HT1080 (cell line): ENCODE results near the gene PRKG1. TPM values are rescaled to one million over a fixed set of nuclear protein-coding genes. Genes with fewer than 3 reads are reported as not detected.

Source experiments
- DNase-seq: peaks from one replicate; pipeline ENCODE4 v3.0.0-alpha.2; 2015; ENCODE audit warnings: low read depth
- total RNA-seq: library from RNA; depleted of rRNA; stranded (reverse); fragments of >200 nt; shearing (Covaris generic); gene quantifications from 2 replicates; pipeline ENCODE4 v1.2.3, GENCODE V29; 2014

PRKG1 gene
- total RNA-seq, 1 experiment from 2014 or later = 3.9 TPM

DNA sequence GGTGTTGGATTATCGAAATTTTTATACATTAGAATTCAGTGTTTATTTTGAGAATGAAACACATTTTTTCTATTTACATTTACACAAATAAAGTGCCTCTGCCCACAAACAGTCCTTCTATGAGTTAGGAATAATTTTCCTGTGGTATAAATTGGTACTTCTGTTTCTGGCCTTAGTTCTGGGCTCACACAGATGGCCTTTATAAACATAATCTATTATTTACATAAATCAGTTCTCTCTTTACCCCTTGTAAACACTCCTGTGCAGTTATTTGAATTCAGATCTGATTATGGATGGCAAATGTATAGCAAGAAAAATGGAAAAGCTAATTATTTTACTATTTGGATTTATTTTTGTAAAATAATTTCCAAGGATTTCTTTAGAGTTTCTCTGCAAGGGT is 143.2 kb downstream of the PRKG1 start:
- no peak for DNase-seq

DNA sequence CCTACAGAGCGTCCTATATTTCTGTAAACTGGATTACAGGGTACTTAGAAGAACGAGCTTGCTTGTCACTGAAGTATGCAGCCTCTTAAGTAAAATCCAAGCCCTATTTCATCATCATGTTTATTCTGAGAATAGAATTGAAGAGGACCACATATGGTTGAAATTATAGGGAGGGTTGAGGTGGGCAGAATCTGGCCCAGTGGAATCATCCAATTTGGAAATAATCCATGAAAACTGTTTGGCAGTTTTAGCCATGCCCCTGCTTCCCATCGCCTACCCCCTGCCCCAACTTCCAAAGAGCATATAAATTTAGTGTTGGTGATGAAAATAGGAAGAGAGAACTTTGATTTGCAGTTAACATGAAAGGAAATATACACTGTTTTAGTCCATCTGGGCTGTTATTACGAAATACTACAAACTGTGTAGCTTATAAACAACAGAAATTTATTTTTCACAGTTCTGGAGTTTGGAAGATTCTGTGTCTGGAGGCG is 150.4 kb downstream of the PRKG1 start:
- no peak for DNase-seq

DNA sequence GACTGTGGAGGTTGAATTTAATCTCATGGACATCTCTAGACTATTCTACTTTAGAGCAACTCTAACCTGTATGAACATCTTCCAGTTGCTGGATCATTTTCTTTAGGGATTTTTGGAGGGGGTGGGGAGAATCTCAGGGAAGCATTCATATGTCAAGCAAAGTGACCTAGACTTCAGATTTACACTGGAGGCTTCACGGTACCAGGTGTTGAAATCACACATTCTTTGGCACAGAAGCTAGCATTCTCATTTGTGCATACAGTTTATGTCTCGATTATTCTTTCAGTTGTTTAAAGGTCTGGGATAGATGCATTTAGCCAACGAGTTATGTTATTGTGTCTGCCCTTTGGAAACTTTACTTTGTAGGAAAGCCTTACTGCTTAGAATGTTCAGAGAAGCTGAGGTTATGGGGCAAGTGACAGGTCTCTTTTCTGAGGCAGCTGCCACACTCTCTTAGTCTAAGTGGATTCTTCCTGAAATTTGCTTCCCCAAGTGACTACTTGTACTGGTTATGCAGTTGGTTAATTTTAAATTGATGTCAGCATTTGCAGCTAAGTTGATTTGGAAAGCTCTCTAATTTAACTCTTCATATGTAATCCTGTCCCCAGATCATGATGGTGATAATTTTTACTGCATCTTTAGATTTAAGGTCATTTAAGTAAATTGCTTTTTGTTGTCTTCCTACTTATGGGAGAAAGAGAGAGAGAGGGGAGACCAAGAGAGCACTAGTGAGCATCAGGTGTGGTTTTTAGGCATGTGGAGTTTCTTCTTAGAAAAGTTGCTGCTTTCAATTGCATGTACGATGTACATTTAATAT is 153.8 kb downstream of the PRKG1 start:
- DNase-seq = no peak

DNA sequence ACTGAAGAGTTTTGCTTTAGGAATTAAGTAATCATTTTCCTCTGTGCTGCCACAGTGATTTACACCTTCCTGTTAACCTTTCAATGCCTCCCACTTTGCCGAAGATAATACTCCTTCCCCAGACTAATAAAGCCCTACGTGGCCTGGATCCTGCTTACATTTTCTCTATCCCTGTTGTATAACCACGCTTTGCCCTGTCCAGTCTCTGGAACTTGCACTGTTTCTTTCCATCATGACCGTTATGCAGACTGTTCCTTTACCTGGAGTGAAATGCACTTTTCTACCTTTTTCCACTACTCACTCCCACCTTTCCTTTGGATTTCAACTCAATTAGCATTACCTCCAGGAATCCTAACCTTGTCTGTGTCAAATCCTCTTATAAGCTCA is 154.4 kb downstream of the PRKG1 start:
- DNase-seq = no peak

DNA sequence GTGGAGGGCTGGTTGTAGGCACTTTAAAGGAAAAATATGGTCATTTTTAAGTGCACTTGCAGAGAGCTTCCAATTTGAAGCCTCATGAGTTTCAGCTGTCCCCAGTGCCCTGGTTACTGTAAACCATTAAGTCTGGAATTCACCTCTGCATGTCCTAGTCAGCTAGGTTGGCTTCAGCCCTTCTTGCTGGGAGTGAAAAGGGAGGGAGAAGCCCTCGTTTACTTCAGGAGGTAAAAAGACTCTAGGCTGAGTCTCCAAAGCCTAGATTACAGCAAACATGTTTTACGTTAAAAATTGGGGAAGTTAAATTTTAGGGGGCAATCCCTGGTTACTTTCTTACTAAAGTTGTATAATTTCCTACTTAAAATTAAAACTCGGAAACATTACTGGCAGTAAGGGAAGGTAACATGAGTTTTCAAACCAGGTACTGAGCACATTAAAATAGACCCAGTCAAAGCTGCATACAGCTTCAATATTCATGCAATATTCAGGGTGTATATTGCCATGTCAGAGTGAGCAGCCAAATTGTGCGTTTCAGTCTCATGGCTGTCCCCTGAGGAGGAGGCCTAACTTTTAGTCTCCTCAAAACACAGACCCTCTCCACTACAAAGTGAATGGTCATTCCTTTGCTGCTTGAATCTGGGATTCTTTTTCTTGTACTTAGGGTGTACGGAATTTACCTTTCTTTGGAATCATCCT is 156.7 kb downstream of the PRKG1 start:
- no peak for DNase-seq

DNA sequence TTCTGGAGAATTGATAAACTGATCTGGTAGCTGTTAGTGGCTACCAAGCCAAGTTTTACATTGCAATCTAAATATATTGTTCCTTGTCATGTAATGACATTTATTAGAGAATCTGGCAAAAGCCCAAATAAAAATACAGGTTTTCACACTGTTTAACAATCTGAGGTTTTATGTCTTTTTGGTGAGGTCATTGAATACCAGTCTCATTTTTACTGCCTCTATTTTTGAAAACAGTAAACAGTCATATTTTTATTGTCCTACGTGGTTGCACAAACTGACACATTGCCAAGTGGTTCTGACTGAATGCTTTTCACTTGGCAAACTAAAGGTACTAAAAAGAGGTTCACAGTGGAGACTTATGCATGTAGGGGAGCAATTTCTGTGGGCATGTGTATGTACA is 157.5 kb downstream of the PRKG1 start:
- no peak for DNase-seq

DNA sequence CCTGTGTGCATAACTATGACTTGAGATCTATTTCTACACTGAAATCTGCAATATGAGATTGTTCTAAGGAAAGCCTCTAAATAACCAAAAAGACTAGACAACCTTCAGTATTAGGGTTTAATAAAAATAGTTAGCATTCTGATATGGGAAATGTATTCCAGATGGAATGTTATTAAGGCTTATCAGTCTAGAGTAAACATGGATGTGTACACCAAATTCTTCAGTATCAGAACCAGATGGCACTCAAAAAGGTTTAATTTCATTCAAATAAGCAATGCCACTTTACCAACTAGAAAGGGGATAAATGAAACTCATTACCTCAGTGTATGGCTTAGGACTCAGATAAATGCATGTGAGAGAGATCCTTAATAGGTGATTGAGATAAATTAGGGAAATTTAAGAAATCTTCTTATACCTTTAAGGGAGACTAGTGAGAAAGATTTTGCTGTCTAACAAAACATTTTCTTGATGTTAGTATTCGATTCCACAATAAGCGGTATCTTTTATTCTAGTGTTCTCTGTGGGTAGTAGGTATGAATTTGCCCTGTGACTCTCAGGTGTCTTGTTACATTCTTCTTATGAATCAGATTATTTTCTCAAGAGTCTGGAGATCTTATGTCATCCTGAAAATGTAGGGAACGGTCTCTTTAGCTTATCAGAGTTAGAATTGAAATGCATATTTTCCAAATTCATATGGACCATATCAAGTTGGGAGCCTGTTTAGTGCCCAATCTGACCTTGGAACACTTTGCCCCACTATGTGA is 159.2 kb downstream of the PRKG1 start:
- no peak for DNase-seq

DNA sequence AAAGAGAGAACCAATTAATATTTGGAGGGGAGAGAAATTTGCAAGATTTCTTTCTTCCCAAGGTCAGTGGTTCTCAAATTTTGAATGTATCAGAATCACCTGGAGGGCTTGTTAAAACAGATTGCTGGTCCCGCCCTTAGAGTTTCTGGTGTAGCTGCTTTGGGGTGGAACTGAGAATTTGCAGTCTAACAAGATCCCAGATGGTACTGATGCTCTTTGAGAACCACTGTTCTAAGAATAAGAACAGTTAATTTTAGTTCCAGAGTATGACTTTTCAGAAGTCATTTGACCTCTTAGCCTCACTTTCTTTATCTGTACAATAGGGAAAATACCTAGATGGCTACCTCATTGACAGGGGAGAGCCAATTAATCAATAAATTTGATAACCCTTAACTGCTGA is 161.6 kb downstream of the PRKG1 start:
- DNase-seq = no peak

DNA sequence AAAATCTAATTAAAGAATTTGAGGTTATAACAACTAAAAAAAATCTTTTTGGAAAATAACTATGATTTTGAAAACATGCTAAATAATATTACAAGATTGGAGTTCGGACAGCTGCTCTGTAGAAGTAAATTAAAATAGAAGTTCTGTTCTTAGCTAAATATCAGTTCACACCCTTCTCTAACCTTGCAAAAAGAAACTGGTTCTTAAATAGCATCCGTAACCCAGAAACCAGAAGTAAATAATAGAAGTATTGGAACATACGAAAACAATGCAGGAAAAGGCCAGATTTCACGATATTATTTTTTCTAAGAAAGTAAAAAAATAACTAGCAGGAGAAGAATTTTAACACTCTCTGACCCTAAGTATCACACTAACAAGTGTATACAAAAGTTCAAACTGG is 164.7 kb downstream of the PRKG1 start:
- DNase-seq = no peak

DNA sequence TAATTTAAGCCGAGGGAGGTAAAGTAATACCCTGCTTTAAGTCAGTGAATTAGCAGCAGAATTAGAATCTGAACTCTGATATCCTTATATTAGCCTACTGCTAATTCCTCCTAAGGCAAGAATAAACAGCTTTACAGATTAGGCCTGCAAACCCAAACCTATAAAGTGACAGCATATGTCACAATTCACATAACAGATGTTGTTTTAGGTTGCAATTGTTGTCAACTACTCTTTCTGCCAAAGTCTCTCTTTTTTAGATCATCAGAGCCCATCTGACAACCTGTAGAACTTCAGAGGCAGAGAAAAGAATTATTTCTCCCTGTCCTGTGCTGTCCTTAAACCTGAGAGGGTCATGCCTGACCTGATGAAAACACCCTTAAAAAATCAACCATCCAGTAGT is 167.2 kb downstream of the PRKG1 start:
- no peak for DNase-seq

DNA sequence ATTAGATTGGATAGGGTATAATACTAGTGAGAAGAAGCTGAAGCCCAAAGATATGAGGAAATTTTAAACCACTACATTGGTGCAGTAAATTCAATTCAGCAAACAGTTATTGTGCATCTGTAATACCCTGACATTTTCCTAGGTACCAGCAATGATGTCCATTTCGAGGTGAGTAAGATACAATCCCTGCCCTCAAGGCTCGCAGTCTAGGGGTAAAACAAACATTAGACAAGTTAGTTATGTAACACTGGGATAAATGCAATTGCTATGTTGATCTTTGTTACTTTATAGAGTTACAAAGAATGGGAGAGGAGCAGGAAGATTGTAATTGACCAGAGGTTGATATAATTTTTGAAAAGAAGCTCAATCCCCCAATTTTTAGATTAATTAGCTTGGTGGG is 168.1 kb downstream of the PRKG1 start:
- no peak for DNase-seq

DNA sequence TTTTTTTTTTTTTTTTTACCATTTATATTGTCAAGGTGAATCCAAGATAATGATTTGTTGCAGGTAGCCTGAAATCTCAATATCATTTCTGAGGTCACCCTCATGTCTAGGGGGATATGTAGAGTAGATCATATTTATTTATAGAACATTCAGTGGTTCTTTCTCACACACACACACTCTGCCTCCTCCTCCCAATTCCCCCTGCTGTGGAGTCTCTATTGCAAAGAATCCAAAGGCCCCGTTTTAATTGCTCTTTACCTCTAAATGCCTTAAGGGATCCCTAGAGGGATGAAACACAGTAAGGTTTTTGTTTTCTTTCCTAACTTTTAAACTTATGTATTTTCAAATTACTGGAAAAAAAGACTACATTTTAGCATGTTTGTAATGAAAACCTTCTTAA is 170.0 kb downstream of the PRKG1 start:
- DNase-seq = no peak

DNA sequence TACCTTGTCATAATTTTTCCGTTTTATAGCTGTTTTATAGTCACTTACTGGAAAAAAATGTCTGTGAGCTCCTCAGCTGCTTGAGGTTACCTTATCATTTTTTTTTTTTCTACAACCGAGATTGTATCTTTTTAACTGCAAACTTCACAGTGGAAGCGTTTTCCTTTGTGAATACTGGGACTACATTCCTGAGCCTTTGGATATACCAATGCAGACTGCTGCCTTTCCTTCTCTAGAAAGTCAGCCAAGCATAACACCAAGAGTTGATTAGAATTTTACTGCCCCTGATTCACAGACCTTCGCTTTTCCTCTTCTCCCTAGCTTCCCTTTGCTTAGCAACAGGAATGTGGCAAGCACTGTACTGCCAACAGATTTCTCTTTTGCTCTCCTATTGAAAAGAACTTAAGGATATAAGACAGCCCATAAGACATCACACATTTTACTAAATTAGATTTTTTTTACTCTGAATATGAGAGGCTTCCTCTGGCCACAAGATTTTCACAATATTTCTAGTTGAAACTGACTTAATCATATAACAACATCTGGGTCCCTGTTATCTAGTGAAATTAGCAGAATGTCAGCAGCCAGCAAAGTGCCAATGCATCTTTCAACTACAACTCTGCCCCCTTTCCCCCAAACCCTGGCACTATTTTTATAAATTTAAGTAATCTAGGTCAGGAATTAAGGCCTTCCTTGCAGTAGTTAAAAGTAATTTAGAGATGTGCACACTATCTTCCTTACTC is 170.6 kb downstream of the PRKG1 start:
- peak; percentile 33 for DNase-seq

DNA sequence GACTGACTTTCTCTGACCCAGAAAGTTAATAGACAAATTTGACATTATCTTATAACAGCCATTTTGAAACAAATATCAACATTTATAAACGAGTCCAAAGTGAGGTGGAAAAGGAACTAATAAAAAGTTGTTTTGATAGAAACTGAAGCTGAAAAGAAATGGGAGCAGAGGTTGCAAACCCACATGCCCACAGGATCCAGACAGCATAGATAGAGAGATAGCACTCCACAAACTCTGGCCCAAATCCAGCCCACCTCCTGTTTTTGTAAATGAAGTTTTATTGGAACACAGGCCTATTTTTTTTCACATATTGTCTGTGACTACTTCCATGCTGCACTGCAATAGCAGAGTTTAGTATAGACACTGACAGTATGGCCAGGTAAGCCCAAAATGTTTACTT is 171.9 kb downstream of the PRKG1 start:
- no peak for DNase-seq

DNA sequence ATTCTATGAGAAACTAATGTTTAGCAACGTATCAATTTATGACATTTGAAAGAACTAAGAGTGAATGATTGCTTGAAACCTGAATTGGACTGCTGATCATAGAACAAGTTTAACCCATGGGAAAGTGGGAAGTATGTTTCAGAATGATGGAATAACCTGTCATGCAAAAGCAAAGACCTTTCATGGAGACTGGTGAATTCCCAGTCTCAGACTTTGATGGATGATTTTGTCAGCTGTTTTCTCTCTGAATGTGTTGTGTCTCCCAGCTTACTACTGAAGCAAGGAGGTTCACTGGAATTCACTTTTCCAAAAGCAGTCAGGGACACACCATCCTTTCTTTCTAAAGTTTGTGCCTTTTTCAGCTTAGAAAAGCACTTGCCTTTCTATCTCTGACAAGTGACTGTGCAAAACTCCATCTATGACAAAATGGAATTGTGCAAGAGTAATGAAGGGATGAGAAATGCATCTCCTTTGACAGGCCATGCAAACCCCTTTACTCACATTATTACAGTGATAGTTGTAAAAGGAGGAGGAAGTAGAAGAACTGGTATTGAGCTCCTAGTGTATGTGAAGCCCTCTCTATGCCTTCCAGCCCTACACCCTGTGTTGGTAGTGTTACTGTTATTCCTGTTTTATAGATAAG is 176.1 kb downstream of the PRKG1 start:
- no peak for DNase-seq

DNA sequence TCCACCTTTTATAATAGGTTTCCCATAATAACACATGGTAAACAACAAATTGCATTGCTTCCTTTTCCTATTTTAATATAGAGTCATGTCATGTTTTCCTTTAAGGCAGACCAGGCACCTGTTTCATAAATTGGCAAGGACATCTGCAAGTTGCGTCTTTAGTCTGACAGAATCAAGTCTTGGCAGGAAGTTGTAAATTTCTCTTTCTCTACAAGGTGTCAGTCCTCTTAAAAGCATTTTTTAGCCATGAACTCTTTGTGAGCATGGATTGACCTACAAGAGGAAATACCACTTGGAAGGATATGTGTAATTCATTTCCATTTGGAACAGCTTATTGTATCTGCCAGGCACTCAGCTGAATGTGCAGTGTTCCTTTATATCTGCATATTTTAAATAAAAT is 176.8 kb downstream of the PRKG1 start:
- peak; percentile 13 for DNase-seq

DNA sequence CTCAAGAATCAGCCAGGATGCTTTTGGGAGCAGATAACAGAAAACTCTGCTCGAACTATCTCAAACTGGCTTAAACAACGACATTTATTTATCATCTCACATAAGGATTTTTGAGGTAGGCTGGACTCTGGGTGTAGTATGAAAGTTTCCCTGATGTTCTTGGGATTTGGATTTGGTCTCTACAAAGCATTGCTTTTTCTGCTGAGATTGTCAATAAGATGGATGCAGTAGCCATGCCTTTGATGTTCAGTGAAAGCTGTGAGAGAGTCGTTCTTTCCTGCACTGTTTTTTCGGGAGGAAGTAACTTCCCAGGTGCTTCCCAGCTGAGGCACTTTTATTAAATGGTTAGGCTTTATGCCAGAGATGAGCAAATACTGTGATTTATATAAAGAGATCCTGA is 181.1 kb downstream of the PRKG1 start:
- no peak for DNase-seq

DNA sequence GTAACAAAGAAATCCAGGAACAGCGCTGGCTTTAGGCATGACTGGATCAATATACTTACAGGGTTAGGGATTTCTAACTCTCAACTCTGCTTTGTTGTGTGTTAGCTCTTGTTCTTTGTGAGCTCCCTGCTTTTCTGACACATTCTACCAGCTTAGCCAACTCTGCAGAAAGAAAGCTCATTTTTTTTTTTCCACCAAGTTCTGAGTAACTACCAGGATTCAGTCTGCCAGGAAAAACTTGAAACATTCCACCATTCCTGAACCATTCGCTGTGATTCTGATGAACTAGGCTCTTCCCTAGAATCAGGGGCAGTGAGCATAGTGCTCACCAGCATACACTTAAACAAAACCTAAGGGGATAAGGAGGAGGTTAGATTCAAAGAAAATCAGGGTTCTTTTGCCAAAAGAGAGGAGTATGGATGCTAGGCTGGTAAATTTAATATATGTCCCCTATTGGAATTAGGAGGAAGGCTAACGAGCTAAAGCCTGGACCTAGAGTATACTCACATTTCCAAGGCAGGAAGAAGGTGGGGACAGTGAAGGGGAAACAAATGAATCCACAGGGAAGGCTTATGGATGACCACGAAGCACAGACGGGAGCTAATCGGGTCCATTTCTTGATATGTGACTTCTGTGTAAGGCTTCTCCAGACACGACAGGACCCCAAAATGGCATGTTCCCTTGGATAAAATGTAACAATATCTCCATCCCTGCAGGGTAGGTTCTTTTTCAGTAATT is 183.4 kb downstream of the PRKG1 start:
- DNase-seq = no peak

DNA sequence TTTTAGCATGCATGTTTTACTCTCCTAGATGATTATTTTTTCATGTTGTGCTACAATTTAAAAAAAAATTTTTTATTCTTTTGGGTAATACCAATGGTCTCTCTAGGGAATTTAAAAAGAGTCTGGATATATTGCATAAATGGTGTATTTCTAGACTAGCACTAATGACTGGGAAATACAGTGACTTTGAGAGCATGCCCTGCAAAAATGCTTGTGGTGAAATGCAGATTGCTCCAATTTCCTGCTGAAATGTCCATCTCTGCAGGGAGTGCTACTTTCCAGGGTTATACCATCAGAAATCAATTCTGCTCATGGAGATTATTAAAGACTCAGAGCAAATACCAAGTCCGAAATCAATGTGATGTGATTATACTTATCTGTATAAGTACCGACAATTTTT is 186.1 kb downstream of the PRKG1 start:
- no peak for DNase-seq

DNA sequence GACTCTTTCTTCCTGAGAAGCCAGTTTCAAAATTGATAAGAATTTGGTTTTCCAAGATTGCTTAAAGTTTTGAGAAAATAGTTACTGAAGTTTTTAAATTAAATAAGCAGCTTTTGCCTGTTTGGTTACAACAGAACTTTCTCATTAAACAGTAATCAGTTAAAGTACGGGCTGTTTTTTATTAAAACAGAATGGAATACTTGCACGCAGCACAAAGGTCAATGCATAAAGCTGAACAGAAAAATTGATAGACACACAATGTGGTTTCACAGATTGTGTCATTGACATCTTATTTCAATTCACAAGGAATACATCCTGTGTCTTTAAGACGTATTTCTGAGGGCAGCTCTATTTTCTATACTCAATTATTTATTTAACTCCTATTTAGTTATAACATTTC is 192.2 kb downstream of the PRKG1 start:
- no peak for DNase-seq
